IPS-18a (cell line): Measurements from ENCODE around the gene DENND2D.

Experiments used
- H3K27ac ChIP-seq: one replicate; pipeline ENCODE4 v1.5.1; 2013; ENCODE audit warnings: low read length
- H3K27me3 ChIP-seq: one replicate; pipeline ENCODE4 v1.6.1; 2013; ENCODE audit warnings: mild to moderate bottlenecking, low read length; ENCODE audit not compliant: control insufficient read depth, insufficient read depth
- H3K36me3 ChIP-seq: one replicate; pipeline ENCODE4 v1.6.1; 2013; ENCODE audit warnings: low read depth, low read length; ENCODE audit not compliant: control insufficient read depth
- H3K4me1 ChIP-seq: one replicate; pipeline ENCODE4 v1.6.1; 2013; ENCODE audit warnings: low read depth, low read length; ENCODE audit not compliant: control insufficient read depth
- H3K4me3 ChIP-seq: one replicate; pipeline ENCODE4 v1.5.1; 2013; ENCODE audit warnings: low read length
- H3K9ac ChIP-seq: one replicate; pipeline ENCODE4 v1.6.1; 2013; ENCODE audit warnings: mild to moderate bottlenecking, low read length, moderate library complexity
- H3K9me3 ChIP-seq: one replicate; pipeline ENCODE4 v1.6.1; 2013; ENCODE audit warnings: low read depth, low read length; ENCODE audit not compliant: control insufficient read depth

DENND2D gene

DNA sequence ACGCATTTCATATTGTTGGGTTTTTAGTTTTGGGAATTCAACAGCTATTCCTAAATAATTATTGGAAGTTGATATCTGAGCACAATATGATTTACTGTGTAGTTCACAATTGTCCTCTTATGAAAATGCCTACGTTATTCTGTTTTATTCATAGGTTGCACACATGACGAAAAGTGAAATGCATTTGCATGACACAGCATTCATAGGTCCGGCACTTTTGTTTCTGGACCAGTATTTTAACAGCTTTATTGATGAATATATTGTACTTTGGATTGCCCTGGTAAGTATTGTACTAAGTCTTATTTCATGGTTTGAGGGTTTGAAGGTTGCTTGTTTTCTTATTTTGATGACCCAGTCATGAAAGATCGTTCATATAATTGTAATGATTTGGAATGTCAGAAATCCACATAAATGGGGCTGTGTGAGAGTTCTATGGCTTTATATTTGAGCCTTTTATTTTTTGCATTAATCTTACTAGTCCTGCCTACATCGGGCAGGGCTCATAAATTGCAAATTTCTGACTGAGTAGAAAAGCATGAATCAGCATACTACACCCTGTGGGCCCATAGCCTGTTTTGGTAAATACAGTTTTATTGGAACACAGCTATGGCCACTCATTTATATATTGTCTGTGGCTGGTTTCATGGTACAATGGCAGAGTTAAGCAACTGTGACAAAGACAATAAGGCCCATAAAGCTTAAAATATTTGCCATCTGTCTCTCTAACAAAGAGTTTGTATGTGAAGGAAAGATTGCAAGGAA lies 17.0 kb downstream of the DENND2D start:
- Histone ChIP-seq H3K9ac (no peak overlapping the region), H3K4me3 (no peak overlapping the region), H3K9me3 (no peaks in the 10 kb centered on the region), H3K27ac (no peak overlapping the region), H3K36me3 (peaks cover 43% of the 10 kb centered on the region), H3K4me1 (no peaks in the 10 kb centered on the region), H3K27me3 (no peaks in the 10 kb centered on the region)

DNA sequence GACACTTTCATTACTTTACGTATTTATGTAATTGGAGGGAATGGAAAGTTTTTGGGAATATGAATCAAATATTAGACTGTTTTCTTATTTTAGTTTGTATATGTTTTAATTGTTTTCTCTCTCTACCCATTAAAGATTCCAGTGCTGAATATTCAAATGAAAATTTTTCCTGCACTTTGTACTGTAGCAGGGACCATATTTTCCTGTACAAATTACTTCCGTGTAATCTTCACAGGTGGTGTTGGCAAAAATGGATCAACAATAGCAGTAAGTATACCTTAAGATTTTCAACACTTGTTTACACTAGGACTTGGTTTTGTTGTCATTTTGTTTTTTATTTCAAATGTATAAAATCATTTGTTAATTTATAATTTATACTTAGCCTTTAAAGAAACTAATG lies 18.4 kb downstream of the DENND2D start:
- no peak overlapping the region for H3K9ac ChIP-seq
- no peak overlapping the region for H3K4me3 ChIP-seq
- no peak overlapping the region for H3K27ac ChIP-seq
- H3K4me1 ChIP-seq = no peaks in the 10 kb centered on the region
- H3K9me3 ChIP-seq = no peaks in the 10 kb centered on the region
- peaks cover 47% of the 10 kb centered on the region for H3K36me3 ChIP-seq
- no peaks in the 10 kb centered on the region for H3K27me3 ChIP-seq

DNA sequence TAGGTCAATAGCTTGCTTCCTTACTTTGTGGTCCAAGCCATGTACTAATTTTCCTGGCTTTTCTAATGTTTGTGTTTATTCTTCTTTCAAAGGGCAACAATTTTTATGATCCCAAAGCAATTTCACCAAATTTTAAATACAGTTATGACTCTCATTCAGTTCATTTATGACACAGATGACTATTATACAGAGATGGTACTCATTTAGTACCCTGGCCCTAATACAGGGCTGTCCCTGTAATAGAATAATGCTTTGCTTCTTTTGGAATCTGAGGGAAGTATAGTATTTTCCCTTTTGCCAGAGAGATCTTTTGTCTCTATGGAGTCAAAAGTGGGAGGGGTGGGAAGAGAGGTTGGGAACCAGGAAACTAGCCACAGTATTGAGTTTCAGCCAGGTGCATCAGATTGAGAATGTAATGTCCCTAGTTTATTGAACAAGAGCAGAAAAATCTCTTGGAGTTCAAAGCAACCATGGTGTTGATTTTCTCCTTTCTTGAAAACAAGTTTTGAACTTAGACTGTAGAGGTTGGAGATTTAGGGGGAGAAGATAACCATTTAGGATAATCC lies 20.4 kb downstream of the DENND2D start:
- no peak overlapping the region for H3K27ac ChIP-seq
- no peaks in the 10 kb centered on the region for H3K4me1 ChIP-seq
- no peaks in the 10 kb centered on the region for H3K27me3 ChIP-seq
- no peak overlapping the region for H3K9ac ChIP-seq
- no peak overlapping the region for H3K4me3 ChIP-seq
- H3K36me3 ChIP-seq = peaks cover 42% of the 10 kb centered on the region
- no peaks in the 10 kb centered on the region for H3K9me3 ChIP-seq

DNA sequence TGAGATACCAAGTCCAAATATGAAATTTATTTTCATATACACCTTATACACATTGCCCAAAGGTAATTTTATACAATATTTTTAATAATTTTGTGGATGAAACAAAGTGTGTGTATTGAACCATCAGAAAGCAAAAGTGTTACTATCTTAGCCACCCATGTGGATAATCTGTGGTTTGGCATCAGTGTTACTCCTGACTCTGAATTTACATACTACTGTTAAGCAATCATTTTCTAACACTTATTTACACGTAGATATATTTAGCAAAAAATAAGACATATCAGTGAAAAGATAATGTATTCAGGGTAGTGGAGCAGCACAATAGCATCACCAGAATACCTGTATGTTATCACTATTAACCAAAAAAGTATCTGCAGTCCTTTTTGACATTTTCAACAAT lies 23.8 kb downstream of the DENND2D start:
- Histone ChIP-seq H3K27ac (no peak overlapping the region), H3K36me3 (peaks cover 27% of the 10 kb centered on the region), H3K4me1 (no peaks in the 10 kb centered on the region)

DNA sequence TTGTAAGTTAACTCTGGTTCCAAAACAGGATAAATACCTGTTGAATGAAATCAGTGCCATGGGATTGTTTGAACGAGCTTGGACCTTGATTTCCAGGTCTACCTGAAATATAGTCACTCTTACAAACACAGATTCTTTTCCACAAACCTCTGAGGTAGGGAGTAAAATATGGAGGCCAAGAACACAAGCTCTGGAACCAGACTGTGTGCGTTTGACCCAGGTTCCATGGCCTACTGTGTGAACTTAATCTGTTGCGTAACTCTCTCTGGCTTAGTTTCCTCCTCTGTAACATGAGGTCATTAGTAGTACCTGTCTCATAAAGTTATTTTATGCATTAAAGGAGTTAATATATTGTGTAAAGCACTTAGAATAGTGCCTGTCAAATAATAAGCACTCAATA lies 25.1 kb downstream of the DENND2D start:
- Histone ChIP-seq H3K9me3 (no peaks in the 10 kb centered on the region), H3K27me3 (no peaks in the 10 kb centered on the region), H3K4me1 (no peaks in the 10 kb centered on the region), H3K9ac (no peak overlapping the region), H3K36me3 (peaks cover 26% of the 10 kb centered on the region), H3K4me3 (no peak overlapping the region), H3K27ac (no peak overlapping the region)

More for the DNA sequence above, 23.8 kb downstream of the DENND2D start:
- Histone ChIP-seq H3K9ac (no peak overlapping the region), H3K4me3 (no peak overlapping the region), H3K27me3 (no peaks in the 10 kb centered on the region), H3K9me3 (no peaks in the 10 kb centered on the region)

DNA sequence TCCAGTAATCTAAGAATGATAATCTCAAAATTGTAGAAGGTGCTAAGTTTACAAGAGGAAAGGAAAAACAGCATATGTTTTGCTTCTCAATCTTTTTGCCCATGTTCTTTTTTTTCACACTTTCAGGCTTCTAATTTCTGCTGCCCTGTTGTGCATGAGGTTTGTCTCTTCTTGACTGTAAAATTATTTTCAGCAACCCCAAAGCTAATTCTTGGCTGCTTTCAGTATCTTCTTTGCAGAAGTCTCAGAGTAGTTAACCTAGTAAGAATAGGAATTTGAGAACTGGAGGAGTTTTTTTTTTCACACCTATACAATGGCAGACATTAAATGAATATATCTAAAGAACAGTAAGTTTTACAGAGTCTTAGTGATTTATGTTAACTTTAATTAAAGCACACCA lies 26.4 kb downstream of the DENND2D start:
- no peak overlapping the region for H3K27ac ChIP-seq
- no peaks in the 10 kb centered on the region for H3K9me3 ChIP-seq
- no peaks in the 10 kb centered on the region for H3K27me3 ChIP-seq
- H3K4me3 ChIP-seq = no peak overlapping the region
- H3K36me3 ChIP-seq = peaks cover 29% of the 10 kb centered on the region
- H3K9ac ChIP-seq = no peak overlapping the region
- H3K4me1 ChIP-seq = no peaks in the 10 kb centered on the region

DNA sequence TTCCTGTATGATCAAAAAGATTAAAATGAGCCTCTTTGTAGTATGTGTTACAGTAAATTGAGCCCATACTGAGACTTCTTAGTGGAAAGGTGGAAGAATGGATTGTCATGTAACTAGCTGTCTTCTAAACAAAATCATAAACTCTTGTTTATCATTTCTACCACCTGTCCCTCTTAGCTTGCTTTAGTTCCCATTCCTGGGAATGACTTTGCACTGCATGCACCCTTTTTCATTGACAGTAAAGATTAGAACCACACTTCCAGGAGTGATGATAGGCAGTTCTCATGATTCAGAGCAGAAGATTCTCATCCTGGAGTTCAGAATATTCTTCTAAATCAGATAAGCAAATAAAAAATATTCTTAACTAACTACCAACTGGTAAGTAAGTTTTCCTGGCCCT lies 28.0 kb downstream of the DENND2D start:
- no peak overlapping the region for H3K27ac ChIP-seq
- H3K4me3 ChIP-seq = no peak overlapping the region
- H3K36me3 ChIP-seq = peaks cover 25% of the 10 kb centered on the region
- no peaks in the 10 kb centered on the region for H3K4me1 ChIP-seq
- H3K9me3 ChIP-seq = no peaks in the 10 kb centered on the region
- no peak overlapping the region for H3K9ac ChIP-seq
- H3K27me3 ChIP-seq = no peaks in the 10 kb centered on the region

DNA sequence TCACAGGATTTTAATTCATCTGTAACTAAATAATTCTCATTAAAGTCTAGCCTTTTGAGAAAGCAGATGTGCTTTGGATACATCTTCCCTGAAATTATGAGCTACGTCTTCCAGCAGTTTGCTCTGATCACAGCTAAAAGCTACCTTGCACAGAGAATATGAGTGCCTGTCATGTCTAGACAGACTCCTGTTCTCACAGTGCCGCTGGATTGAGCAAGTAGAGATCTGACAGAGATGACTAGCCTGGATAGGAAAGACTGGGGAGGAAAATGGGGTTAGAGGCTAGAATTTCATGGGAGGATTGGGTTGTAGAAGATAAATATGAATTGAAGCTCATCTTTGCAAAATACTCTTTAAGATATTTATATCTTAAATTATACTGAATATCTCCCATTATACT lies 36.3 kb downstream of the DENND2D start:
- Histone ChIP-seq H3K9ac (no peak overlapping the region), H3K4me3 (no peak overlapping the region), H3K36me3 (peaks cover 30% of the 10 kb centered on the region), H3K9me3 (no peaks in the 10 kb centered on the region), H3K27me3 (no peaks in the 10 kb centered on the region), H3K27ac (no peak overlapping the region), H3K4me1 (no peaks in the 10 kb centered on the region)

DNA sequence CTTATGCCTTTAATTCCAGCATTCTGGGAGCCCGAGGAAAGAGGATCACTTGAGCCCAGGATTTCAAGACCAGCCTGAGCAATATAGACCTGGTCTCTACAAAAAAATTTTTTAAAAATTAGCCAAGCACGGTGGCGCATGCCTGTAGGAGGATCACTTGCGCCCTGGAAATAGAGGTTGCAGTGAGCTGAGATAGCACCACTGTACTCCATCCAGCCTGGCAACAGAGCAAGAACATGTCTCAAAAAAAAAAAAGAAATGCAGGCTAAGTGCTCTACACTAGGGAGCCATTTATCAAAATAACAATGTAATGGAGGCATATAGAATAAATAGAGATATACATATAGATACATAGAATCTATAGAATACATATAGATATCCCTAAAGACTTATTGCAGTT lies 37.1 kb downstream of the DENND2D start:
- no peaks in the 10 kb centered on the region for H3K27me3 ChIP-seq
- no peaks in the 10 kb centered on the region for H3K4me1 ChIP-seq
- no peaks in the 10 kb centered on the region for H3K9me3 ChIP-seq
- H3K4me3 ChIP-seq = no peak overlapping the region
- H3K36me3 ChIP-seq = peaks cover 30% of the 10 kb centered on the region
- H3K9ac ChIP-seq = no peak overlapping the region
- H3K27ac ChIP-seq = no peak overlapping the region

DNA sequence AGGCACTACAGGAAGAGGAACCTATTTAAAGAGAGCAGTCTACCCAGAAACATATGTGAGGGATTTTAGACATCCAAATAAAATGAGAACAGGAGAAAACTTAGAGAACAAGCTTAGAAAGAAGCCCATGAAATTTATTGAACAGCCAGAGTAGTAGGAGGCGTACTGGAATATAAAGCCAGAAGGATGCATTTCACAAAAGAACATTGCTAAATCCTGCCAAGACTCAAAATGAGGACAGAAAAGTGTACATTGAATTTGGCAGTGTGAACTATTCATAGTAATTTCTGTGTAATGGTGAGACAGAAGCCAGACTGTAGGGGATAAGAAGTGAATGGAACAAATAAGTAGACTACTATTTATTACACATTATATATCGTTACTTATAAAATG lies 38.0 kb downstream of the DENND2D start:
- H3K36me3 ChIP-seq = peaks cover 27% of the 10 kb centered on the region
- H3K27ac ChIP-seq = no peak overlapping the region

DNA sequence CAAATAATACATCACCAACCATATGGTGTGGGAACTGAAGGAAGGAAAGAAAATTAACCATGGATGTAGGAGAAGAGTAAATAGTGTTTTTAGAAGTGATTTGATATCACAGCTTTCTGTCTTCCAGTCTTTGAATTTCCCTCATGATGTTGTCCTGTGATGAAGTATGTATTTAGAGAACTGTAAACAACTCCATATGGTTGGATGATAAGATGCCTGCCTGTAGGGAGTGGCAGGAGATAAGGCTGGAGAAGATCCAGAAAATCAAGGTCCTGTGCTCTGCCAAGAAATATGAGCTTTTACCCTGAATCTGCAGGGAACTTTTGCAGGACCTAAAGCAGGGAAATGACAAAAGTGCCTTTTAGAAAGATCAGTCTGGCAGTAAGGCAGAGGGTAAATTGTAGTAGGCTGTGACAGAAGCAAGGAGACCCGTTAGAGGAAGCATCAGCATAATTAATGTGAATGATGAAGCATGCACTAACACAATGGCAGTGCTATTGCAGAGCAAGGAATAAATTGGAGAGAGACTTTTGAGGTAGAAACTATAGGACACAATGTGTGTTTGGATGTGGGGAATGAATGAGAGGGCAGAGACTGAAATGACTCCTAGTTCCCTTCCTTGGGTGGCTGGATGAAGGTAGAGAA lies 38.5 kb downstream of the DENND2D start:
- no peaks in the 10 kb centered on the region for H3K9me3 ChIP-seq
- no peaks in the 10 kb centered on the region for H3K4me1 ChIP-seq
- no peak overlapping the region for H3K9ac ChIP-seq
- no peaks in the 10 kb centered on the region for H3K27me3 ChIP-seq
- no peak overlapping the region for H3K4me3 ChIP-seq
- H3K27ac ChIP-seq = no peak overlapping the region
- peaks cover 26% of the 10 kb centered on the region for H3K36me3 ChIP-seq

More for the DNA sequence above, 38.0 kb downstream of the DENND2D start:
- H3K9me3 ChIP-seq = no peaks in the 10 kb centered on the region
- no peak overlapping the region for H3K9ac ChIP-seq
- H3K4me1 ChIP-seq = no peaks in the 10 kb centered on the region
- H3K27me3 ChIP-seq = no peaks in the 10 kb centered on the region
- no peak overlapping the region for H3K4me3 ChIP-seq

DNA sequence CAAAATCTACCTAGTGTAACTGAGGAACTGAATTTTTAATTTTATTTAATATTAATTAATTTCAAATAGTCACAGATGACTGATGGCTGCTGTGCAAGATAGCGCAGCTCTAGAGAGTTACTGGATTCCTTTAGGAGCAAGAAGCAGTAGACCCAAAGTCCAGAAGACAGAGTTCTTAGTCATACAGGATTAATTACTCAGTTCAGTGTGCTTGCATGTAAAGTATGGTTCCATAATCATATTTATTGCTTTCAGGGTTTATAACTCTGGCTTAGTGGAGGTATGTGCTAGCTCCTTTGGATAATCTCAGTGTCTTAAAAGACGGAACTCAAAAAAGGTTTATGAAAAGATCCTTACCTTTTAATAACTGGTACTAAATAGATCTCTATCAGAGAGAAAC lies 43.0 kb downstream of the DENND2D start:
- no peak overlapping the region for H3K9ac ChIP-seq
- H3K27me3 ChIP-seq = no peaks in the 10 kb centered on the region
- no peak overlapping the region for H3K27ac ChIP-seq
- no peaks in the 10 kb centered on the region for H3K4me1 ChIP-seq
- peaks cover 31% of the 10 kb centered on the region for H3K36me3 ChIP-seq
- no peaks in the 10 kb centered on the region for H3K9me3 ChIP-seq
- no peak overlapping the region for H3K4me3 ChIP-seq
